Measurements from ENCODE around the gene RBM20. TPM values are rescaled to one million over a fixed set of nuclear protein-coding genes. Genes with fewer than 3 reads are reported as not detected.

RBM20 gene
- total and polyA plus RNA-seq, 10 of the 15 experiments (the other 5 are each of a cell fraction or from before 2014, with no cell fraction given) = 0.04 to 0.26 (median 0.15) TPM

- peak; percentile 62 for ATAC-seq
- Histone ChIP-seq H3K9me3 (replicated peaks; ENCODE audit: control insufficient read depth, insufficient read depth, low read length) (no peaks in the 10 kb centered on the region; the same call in 2 of the 3 replicates), H3K36me3 (ENCODE audit: control insufficient read depth in 2 of 2, insufficient read depth in 2 of 2, low read length in 1 of 2) (no peaks in the 10 kb centered on the region), H3K79me2 (ENCODE audit: control insufficient read depth, insufficient read depth, low read length) (no peaks in the 10 kb centered on the region), H3K27me3 (replicated peaks in 1 of 2; ENCODE audit: control insufficient read depth in 2 of 2, insufficient read depth in 2 of 2, low read length in 1 of 2) (no peaks in the 10 kb centered on the region), H3K9ac (ENCODE audit: control insufficient read depth, insufficient read depth, low read length) (no peak overlapping the region), H3K4me3 (no peak overlapping the region), H4K20me1 (ENCODE audit: control insufficient read depth, insufficient read depth) (no peaks in the 10 kb centered on the region), H3K27ac (ENCODE audit: control insufficient read depth, insufficient read depth) (no peak overlapping the region), H2AFZ (ENCODE audit: control insufficient read depth, low read depth, low read length) (no peak overlapping the region), H3K4me1 (ENCODE audit: control insufficient read depth, insufficient read depth, low read length) (peaks cover 18% of the 10 kb centered on the region), H3K4me2 (ENCODE audit: control insufficient read depth, insufficient read depth) (no peak overlapping the region)
- in situ Hi-C loops (cut with MboI) (no loop called here), intact Hi-C loops (cut with micrococcal nuclease; ENCODE audit: unreplicated experiment) (no loop called here)
- ChIA-PET POLR2A (no interaction called here), RAD21 (ENCODE audit: unreplicated experiment) (no interaction called here), CTCF (interaction anchor here (0.5 to 0.7 kb wide), 2 partner anchors 127 to 479 kb away, joined by 4 read pairs; no protein-coding TSS in a partner anchor), SMC1A (ENCODE audit: uncharacterized antibody, unreplicated experiment) (interaction anchor here (0.9 kb wide), 1 partner anchor 113 kb away, joined by 3 read pairs; no protein-coding TSS in a partner anchor)
- no peak for DNase-seq (ENCODE audit: low read depth, low spot score)
- WGBS (ENCODE audit: insufficient coverage, insufficient replicate concordance, low lambda C conversion rate, missing lambda C conversion rate) = 21% methylated on average over 4 of the region's 4 CpGs
- TF ChIP-seq BMI1 (IDR thresholded peaks at IDR 0.05; ENCODE audit: borderline replicate concordance) (no peak), RUNX3 (IDR thresholded peaks at IDR 0.05; ENCODE audit: low read length) (peak; percentile 50), IKZF1 (conservative IDR thresholded peaks at IDR 0.05) (no peak)
- BruUV-seq (replicated peaks) = no TSS peak
- FAIRE-seq = no peak
Observed at GRCh38 chr10:110723224-110723891, 79.2 kb downstream of the RBM20 start.

- SMC1A ChIA-PET (ENCODE audit: uncharacterized antibody, unreplicated experiment) = no interaction called here
- peak; percentile 41 for FAIRE-seq
- peak; percentile 49 for TF ChIP-seq SPI1 (IDR thresholded peaks at IDR 0.05; ENCODE audit: borderline replicate concordance, insufficient read depth, low read depth, low read length)
- no peak for TF ChIP-seq MYC (IDR thresholded peaks at IDR 0.05; ENCODE audit: insufficient read depth, insufficient read length, insufficient replicate concordance, low read length, severe bottlenecking)
- no peak for TF ChIP-seq SMAD1 (IDR thresholded peaks at IDR 0.05; ENCODE audit: low read depth, partially characterized antibody)
- no peak for TF ChIP-seq KDM1A (IDR thresholded peaks at IDR 0.05; ENCODE audit: borderline replicate concordance)
- TF ChIP-seq POLR2A (IDR thresholded peaks at IDR 0.05; ENCODE audit: low read depth, low read length) = no peak
- no peak for TF ChIP-seq RELA (IDR thresholded peaks at IDR 0.05; ENCODE audit: borderline replicate concordance, partially characterized antibody)
- peak in 1 of 2 experiments; percentile 28; a peak in 1 of 4 replicates for TF ChIP-seq ETV6 (conservative IDR thresholded peaks at IDR 0.05 in 1 of 2, IDR thresholded peaks at IDR 0.05 in 1 of 2; ENCODE audit: borderline replicate concordance in 1 of 2, low read depth in 1 of 2)
- TF ChIP-seq MYB (IDR thresholded peaks at IDR 0.05; ENCODE audit: borderline replicate concordance, low read depth, low read length) = no peak
- no peak for TF ChIP-seq ZNF217 (IDR thresholded peaks at IDR 0.05)
- no peak for TF ChIP-seq CEBPB (IDR thresholded peaks at IDR 0.05; ENCODE audit: borderline replicate concordance in 1 of 2, low read depth in 2 of 2, low read length in 2 of 2)
- no peak for TF ChIP-seq RFX5 (IDR thresholded peaks at IDR 0.05; ENCODE audit: low read depth, low read length)
- no peak for TF ChIP-seq CHD2 (IDR thresholded peaks at IDR 0.05; ENCODE audit: borderline replicate concordance, low read depth, low read length)
- no peak for TF ChIP-seq BHLHE40 (IDR thresholded peaks at IDR 0.05; ENCODE audit: borderline replicate concordance in 1 of 2, low read depth in 2 of 2, low read length in 1 of 2)
Observed at GRCh38 chr10:110724116-110724921, 80.2 kb downstream of the RBM20 start.

More at GRCh38 chr10:110724116-110724921, 80.2 kb downstream of the RBM20 start:
- H3K27me3 ChIP-seq (replicated peaks in 1 of 2; ENCODE audit: control insufficient read depth in 2 of 2, insufficient read depth in 2 of 2, low read length in 1 of 2) = no peaks in the 10 kb centered on the region
- no peak overlapping the region for H3K4me3 ChIP-seq
- POLR2A ChIA-PET = no interaction called here
- no peaks in the 10 kb centered on the region for H3K36me3 ChIP-seq (ENCODE audit: control insufficient read depth in 2 of 2, insufficient read depth in 2 of 2, low read length in 1 of 2)
- no peaks in the 10 kb centered on the region; the same call in 2 of the 3 replicates for H3K9me3 ChIP-seq (replicated peaks; ENCODE audit: control insufficient read depth, insufficient read depth, low read length)
- H3K4me1 ChIP-seq (ENCODE audit: control insufficient read depth, insufficient read depth, low read length) = peaks cover 18% of the 10 kb centered on the region
- peak overlapping the region; percentile 33; the same call in 1 of the 2 replicates for H3K4me2 ChIP-seq (ENCODE audit: control insufficient read depth, insufficient read depth)
- no peak for DNase-seq (ENCODE audit: low read depth, low spot score)
- RAD21 ChIA-PET (ENCODE audit: unreplicated experiment) = no interaction called here
- no peak overlapping the region for H3K27ac ChIP-seq (ENCODE audit: control insufficient read depth, insufficient read depth)
- BruUV-seq (replicated peaks) = no TSS peak
- peak overlapping the region; percentile 12 for H2AFZ ChIP-seq (ENCODE audit: control insufficient read depth, low read depth, low read length)
- H3K79me2 ChIP-seq (ENCODE audit: control insufficient read depth, insufficient read depth, low read length) = no peaks in the 10 kb centered on the region
- WGBS (ENCODE audit: insufficient coverage, insufficient replicate concordance, low lambda C conversion rate, missing lambda C conversion rate) = 7% methylated on average over 7 of the region's 7 CpGs
- in situ Hi-C loops (cut with MboI) (no loop called here), intact Hi-C loops (cut with micrococcal nuclease; ENCODE audit: unreplicated experiment) (no loop called here)
- H4K20me1 ChIP-seq (ENCODE audit: control insufficient read depth, insufficient read depth) = no peaks in the 10 kb centered on the region
- no peak overlapping the region for H3K9ac ChIP-seq (ENCODE audit: control insufficient read depth, insufficient read depth, low read length)
- ATAC-seq = peak; percentile 70
- CTCF ChIA-PET = interaction anchor here (0.8 to 1.0 kb wide), 2 partner anchors 346 to 874 kb away, joined by 3 to 4 read pairs; no protein-coding TSS in a partner anchor

Data from GM12878 (cell line).